ENCODE results near the gene PCDHGB4.

The PCDHGB4 gene

DNA sequence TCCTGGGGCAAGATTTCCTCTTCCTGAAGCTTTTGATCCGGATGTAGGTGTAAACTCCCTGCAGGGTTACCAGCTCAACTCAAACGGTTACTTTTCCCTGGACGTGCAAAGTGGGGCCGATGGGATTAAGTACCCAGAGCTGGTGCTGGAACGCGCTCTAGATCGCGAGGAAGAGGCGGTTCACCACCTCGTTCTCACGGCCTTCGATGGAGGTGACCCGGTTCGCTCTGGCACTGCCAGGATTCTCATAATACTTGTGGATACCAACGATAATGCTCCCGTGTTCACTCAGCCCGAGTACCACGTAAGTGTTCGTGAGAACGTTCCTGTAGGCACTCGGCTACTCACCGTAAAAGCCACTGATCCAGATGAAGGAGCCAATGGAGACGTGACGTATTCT is 31.9 kb upstream of the PCDHGB4 start:
- Mint-ChIP-seq H3K36me3 (ENCODE audit: low read depth) (peaks cover 46% of the 10 kb centered on the region), H3K27ac (no peak overlapping the region), H3K9me3 (peaks cover 91% of the 10 kb centered on the region), H3K4me1 (no peaks in the 10 kb centered on the region), H3K4me3 (no peak overlapping the region), H3K27me3 (ENCODE audit: low read depth, poor library complexity) (no peaks in the 10 kb centered on the region)
- no peak for DNase-seq
- TF ChIP-seq, protein P1, sequence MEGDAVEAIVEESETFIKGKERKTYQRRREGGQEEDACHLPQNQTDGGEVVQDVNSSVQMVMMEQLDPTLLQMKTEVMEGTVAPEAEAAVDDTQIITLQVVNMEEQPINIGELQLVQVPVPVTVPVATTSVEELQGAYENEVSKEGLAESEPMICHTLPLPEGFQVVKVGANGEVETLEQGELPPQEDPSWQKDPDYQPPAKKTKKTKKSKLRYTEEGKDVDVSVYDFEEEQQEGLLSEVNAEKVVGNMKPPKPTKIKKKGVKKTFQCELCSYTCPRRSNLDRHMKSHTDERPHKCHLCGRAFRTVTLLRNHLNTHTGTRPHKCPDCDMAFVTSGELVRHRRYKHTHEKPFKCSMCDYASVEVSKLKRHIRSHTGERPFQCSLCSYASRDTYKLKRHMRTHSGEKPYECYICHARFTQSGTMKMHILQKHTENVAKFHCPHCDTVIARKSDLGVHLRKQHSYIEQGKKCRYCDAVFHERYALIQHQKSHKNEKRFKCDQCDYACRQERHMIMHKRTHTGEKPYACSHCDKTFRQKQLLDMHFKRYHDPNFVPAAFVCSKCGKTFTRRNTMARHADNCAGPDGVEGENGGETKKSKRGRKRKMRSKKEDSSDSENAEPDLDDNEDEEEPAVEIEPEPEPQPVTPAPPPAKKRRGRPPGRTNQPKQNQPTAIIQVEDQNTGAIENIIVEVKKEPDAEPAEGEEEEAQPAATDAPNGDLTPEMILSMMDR (IDR thresholded peaks at IDR 0.05) = no peak

DNA sequence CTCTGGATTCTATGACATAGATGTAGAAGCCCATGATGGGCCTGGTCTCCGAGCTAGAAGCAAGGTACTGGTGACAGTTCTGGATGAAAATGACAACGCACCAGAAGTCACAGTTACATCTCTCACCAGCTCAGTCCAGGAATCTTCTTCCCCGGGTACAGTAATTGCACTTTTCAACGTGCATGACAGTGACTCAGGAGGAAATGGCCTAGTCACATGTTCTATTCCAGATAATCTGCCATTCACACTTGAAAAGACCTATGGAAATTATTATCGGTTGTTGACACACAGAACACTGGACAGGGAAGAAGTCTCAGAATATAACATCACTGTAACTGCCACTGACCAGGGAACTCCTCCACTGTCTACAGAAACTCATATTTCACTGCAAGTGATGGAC is 31.4 kb upstream of the PCDHGB4 start:
- Mint-ChIP-seq H3K4me3 (no peak overlapping the region), H3K27me3 (ENCODE audit: low read depth, poor library complexity) (no peaks in the 10 kb centered on the region), H3K9me3 (peaks cover 91% of the 10 kb centered on the region), H3K4me1 (no peaks in the 10 kb centered on the region), H3K36me3 (ENCODE audit: low read depth) (peaks cover 51% of the 10 kb centered on the region), H3K27ac (no peak overlapping the region)
- no peak for DNase-seq
- TF ChIP-seq, protein P1 (IDR thresholded peaks at IDR 0.05) = no peak

DNA sequence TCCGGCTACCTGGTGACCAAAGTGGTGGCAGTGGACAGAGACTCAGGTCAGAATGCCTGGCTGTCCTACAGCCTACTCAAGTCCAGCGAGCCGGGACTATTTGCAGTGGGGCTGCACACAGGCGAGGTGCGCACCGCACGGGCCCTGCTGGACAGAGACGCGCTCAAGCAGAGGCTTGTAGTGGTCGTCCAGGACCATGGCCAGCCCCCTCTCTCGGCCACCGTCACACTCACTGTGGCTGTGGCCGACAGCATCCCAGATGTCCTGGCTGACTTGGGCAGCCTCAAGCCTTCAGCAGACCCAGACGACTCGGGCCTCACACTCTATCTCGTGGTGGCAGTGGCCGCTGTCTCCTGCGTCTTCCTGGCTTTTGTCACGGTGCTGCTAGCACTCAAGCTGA is 30.5 kb upstream of the PCDHGB4 start:
- Mint-ChIP-seq H3K4me1 (no peaks in the 10 kb centered on the region), H3K36me3 (ENCODE audit: low read depth) (peaks cover 55% of the 10 kb centered on the region), H3K27ac (no peak overlapping the region), H3K4me3 (no peak overlapping the region), H3K27me3 (ENCODE audit: low read depth, poor library complexity) (no peaks in the 10 kb centered on the region), H3K9me3 (peaks cover 92% of the 10 kb centered on the region)
- no peak for DNase-seq
- TF ChIP-seq, protein P1 (IDR thresholded peaks at IDR 0.05) = no peak

DNA sequence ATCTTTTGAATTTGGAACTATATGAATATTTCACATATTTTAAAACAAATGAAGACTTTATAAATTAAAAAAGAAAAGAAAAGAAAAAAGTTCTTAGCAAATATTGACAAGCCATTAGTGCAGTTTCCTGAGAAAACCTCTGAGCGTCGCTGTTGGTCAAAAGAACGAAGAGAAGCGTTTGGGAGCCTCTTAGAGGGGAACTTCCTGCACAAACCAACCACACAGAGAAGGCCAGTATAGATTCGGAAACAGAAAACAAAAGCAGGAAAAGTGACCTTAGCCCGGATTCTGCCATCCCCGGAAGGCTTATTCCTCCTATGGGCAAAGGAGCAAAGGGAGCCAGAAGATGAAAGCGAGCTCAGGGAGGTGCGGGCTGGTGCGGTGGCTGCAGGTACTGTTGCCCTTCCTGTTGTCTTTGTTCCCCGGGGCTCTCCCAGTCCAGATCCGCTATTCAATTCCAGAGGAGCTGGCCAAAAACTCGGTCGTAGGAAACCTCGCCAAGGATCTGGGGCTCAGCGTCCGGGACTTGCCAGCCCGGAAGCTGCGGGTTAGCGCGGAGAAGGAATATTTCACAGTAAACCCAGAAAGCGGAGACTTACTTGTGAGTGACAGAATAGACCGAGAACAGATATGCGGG is 27.6 kb upstream of the PCDHGB4 start, which contains the start of gene PCDHGB2:
Gene PCDHGB2 (plus strand): TSS at position 205 of the 637 bp plus-strand sequence. CDS start 142 bp downstream, at position 347.
- Mint-ChIP-seq H3K9me3 (peaks cover 92% of the 10 kb centered on the region), H3K27ac (peak within 1 kb of the TSS; percentile 36), H3K4me1 (no peaks in the 10 kb centered on the region), H3K4me3 (peak within 1 kb of the TSS; percentile 28), H3K27me3 (ENCODE audit: low read depth, poor library complexity) (no peaks in the 10 kb centered on the region), H3K36me3 (ENCODE audit: low read depth) (peaks cover 57% of the 10 kb centered on the region)
- no peak for DNase-seq
- TF ChIP-seq, protein P1 (IDR thresholded peaks at IDR 0.05) = peak; percentile 15

DNA sequence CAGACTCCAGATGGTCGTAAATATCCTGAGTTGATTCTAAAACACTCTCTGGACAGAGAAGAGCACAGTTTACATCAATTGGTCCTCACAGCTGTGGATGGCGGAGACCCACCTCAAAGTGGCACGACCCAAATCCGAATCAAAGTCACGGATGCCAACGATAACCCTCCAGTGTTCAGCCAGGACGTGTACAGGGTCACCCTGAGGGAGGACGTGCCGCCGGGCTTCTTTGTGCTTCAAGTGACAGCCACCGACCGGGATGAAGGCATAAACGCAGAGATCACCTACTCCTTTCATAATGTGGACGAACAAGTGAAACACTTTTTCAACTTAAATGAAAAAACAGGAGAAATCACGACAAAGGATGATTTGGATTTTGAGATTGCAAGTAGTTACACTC is 26.8 kb upstream of the PCDHGB4 start:
- Mint-ChIP-seq H3K9me3 (peaks cover 92% of the 10 kb centered on the region), H3K36me3 (ENCODE audit: low read depth) (peaks cover 60% of the 10 kb centered on the region), H3K27me3 (ENCODE audit: low read depth, poor library complexity) (no peaks in the 10 kb centered on the region), H3K4me1 (no peaks in the 10 kb centered on the region), H3K27ac (peak overlapping the region; percentile 36), H3K4me3 (no peak overlapping the region)
- DNase-seq = no peak
- TF ChIP-seq, protein P1 (IDR thresholded peaks at IDR 0.05) = no peak

DNA sequence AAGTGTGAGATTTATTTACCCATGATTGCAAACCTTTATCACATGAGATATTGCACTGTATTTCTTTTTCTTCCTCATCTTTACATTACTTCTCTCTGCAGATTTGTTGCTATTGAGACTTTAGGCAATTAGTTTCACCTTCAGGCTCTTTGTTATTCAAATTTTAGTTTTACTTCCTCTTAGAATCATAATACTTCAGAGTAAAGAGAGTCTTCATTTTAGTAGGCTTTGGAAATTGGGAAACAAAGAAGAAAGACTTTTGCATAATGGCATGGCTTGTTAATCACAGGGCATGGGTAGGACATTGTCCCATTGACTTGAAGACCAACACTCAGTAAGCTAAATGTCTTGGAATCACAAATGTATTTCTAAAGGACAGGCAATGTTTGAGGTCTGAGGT is 24.8 kb upstream of the PCDHGB4 start:
- no peak for DNase-seq
- Mint-ChIP-seq H3K4me1 (no peaks in the 10 kb centered on the region), H3K36me3 (ENCODE audit: low read depth) (peaks cover 50% of the 10 kb centered on the region), H3K27ac (no peak overlapping the region), H3K9me3 (peaks cover 93% of the 10 kb centered on the region), H3K4me3 (no peak overlapping the region), H3K27me3 (ENCODE audit: low read depth, poor library complexity) (no peaks in the 10 kb centered on the region)
- TF ChIP-seq, protein P1 (IDR thresholded peaks at IDR 0.05) = no peak
